GM12878 (cell line): ENCODE data around the gene CYP8B1.

Experiments used
- BCLAF1 ChIP-seq: fragments of 450-650 bp; IDR thresholded peaks from 2 replicates; pipeline ENCODE4 v1.6.1; 2017; ENCODE audit warnings: antibody characterized with exemption, mild to moderate bottlenecking, moderate library complexity
- CHD4 ChIP-seq: fragments of 200-600 bp; sonication (generic); IDR thresholded peaks from 2 replicates; pipeline ENCODE4 v1.6.1; 2016; ENCODE audit warnings: mild to moderate bottlenecking
- CREB1 ChIP-seq: IDR thresholded peaks from 2 replicates; pipeline ENCODE4 v1.6.1; 2012; ENCODE audit warnings: low read depth, mild to moderate bottlenecking, inconsistent platforms
- CTCF ChIP-seq, 3 experiments: IDR thresholded peaks in 2 of 3; conservative IDR thresholded peaks in 1 of 3; 2 replicates each; pipeline ENCODE4 v1.5.1; 2011; ENCODE audit warnings: low read depth in 3 of 3, low read length in 3 of 3, mild to moderate bottlenecking in 3 of 3, control low read depth in 2 of 3, moderate library complexity in 2 of 3, inconsistent platforms in 1 of 3, mixed read lengths in 1 of 3; ENCODE audit not compliant: control insufficient read depth in 2 of 3, insufficient read depth in 1 of 3; ENCODE audit errors: extremely low read depth in 1 of 3
- EED ChIP-seq: sonication (generic); IDR thresholded peaks from 2 replicates; pipeline ENCODE4 v1.6.1; 2016; ENCODE audit warnings: antibody characterized with exemption, low read depth
- IRF5 ChIP-seq: fragments of 450-650 bp; IDR thresholded peaks from 2 replicates; pipeline ENCODE4 v1.6.1; 2017; ENCODE audit warnings: borderline replicate concordance
- JUND ChIP-seq: IDR thresholded peaks from 2 replicates; pipeline ENCODE4 v1.6.1; 2012; ENCODE audit warnings: low read depth, mild to moderate bottlenecking, low read length, improper control_type of control experiment, moderate library complexity
- MYC ChIP-seq: IDR thresholded peaks from 2 replicates; pipeline ENCODE4 v1.6.1; 2011; ENCODE audit warnings: mild to moderate bottlenecking, low read length, moderate library complexity, inconsistent platforms; ENCODE audit not compliant: insufficient read depth, insufficient replicate concordance, insufficient read length, severe bottlenecking
- REST ChIP-seq: IDR thresholded peaks from 2 replicates; pipeline ENCODE4 v1.6.1; 2012; ENCODE audit warnings: mild to moderate bottlenecking, low read depth, low read length
- SIN3A ChIP-seq: IDR thresholded peaks from 2 replicates; pipeline ENCODE4 v1.6.1; 2012; ENCODE audit warnings: low read depth, low read length, improper control_type of control experiment
- SMARCA5 ChIP-seq: fragments of 450-650 bp; IDR thresholded peaks from 2 replicates; pipeline ENCODE4 v1.6.1; 2017; ENCODE audit warnings: mild to moderate bottlenecking
- SP1 ChIP-seq: IDR thresholded peaks from one replicate; pipeline ENCODE4 v1.6.1; 2011; ENCODE audit warnings: low read depth, low read length
- SPI1 ChIP-seq: IDR thresholded peaks from 2 replicates; pipeline ENCODE4 v1.6.1; 2011; ENCODE audit warnings: low read depth, mild to moderate bottlenecking, low read length, moderate library complexity, borderline replicate concordance; ENCODE audit not compliant: insufficient read depth
- USF2 ChIP-seq: IDR thresholded peaks from 2 replicates; pipeline ENCODE4 v1.6.1; 2011; ENCODE audit warnings: low read depth, low read length, improper control_type of control experiment, borderline replicate concordance

- TF ChIP-seq SPI1 (no peak), SMARCA5 (no peak), MYC (no peak), SP1 (no peak), USF2 (no peak), BCLAF1 (no peak), SIN3A (no peak), EED (no peak), JUND (no peak), CHD4 (no peak), CTCF (IDR thresholded peaks at IDR 0.05 in 2 of 3, conservative IDR thresholded peaks at IDR 0.05 in 1 of 3; ENCODE audit: control insufficient read depth in 2 of 3, extremely low read depth in 1 of 3, insufficient read depth in 1 of 3, low read depth in 3 of 3, low read length in 3 of 3) (no peak), IRF5 (no peak), CREB1 (no peak), REST (no peak)
Observed at GRCh38 chr3:42892807-42893206, 17.1 kb upstream of the CYP8B1 start.
